Ascending aorta (tissue), 2 donors: ENCODE results near the gene UAP1L1. TPM values are rescaled to one million over a fixed set of nuclear protein-coding genes. Genes with fewer than 3 reads are reported as not detected.

Experiments used
- DNase-seq, 2 donors: peaks; one replicate each; pipeline ENCODE4 v3.0.0-alpha.2; 2019; ENCODE audit warnings: low spot score in 2 of 2
- H3K27ac ChIP-seq, 2 donors: fragments of 200-600 bp; sonication (generic); one replicate each; pipeline ENCODE4 v1.5.1; 2016 to 2017; ENCODE audit warnings: mild to moderate bottlenecking in 1 of 2
- H3K27me3 ChIP-seq: fragments of 200-600 bp; sonication (generic); one replicate; pipeline ENCODE4 v1.5.1; 2017
- H3K36me3 ChIP-seq, 2 donors: fragments of 200-600 bp; sonication (generic); one replicate each; pipeline ENCODE4 v1.5.1; 2016
- H3K4me1 ChIP-seq, 2 donors: fragments of 200-600 bp; sonication (generic); one replicate each; pipeline ENCODE4 v1.5.1; 2016 to 2017; ENCODE audit warnings: mild to moderate bottlenecking in 1 of 2
- H3K4me3 ChIP-seq, 2 donors: fragments of 200-600 bp; sonication (generic); one replicate each; pipeline ENCODE4 v1.5.1; 2016 to 2017; ENCODE audit warnings: mild to moderate bottlenecking in 1 of 2
- H3K9me3 ChIP-seq, 2 donors: fragments of 200-600 bp; sonication (generic); one replicate each; pipeline ENCODE4 v1.5.1; 2016
- intact Hi-C: fragments of 100-400 bp; cut with DNase I; formaldehyde crosslinking; loops from one replicate; pipeline ENCODE4 v1.15.1; 2023
- total RNA-seq: library from RNA; depleted of rRNA; stranded (reverse); fragments of >200 nt; gene quantifications from one replicate; pipeline ENCODE4 v1.1.0, GENCODE V29; 2016
- TF ChIP-seq, protein P1 (sequence below), 3 experiments: fragments of 200-600 bp in 2 of 3; fragments of 450-650 bp in 1 of 3; sonication (generic) in 2 of 3; IDR thresholded peaks; one replicate each; pipeline ENCODE4 v1.5.1; 2016 to 2019; ENCODE audit warnings: antibody characterized with exemption in 3 of 3, mild to moderate bottlenecking in 1 of 3, moderate library complexity in 1 of 3

Gene UAP1L1, protein sequence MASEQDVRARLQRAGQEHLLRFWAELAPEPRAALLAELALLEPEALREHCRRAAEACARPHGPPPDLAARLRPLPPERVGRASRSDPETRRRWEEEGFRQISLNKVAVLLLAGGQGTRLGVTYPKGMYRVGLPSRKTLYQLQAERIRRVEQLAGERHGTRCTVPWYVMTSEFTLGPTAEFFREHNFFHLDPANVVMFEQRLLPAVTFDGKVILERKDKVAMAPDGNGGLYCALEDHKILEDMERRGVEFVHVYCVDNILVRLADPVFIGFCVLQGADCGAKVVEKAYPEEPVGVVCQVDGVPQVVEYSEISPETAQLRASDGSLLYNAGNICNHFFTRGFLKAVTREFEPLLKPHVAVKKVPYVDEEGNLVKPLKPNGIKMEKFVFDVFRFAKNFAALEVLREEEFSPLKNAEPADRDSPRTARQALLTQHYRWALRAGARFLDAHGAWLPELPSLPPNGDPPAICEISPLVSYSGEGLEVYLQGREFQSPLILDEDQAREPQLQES
- total RNA-seq = 17.1 TPM

DNA sequence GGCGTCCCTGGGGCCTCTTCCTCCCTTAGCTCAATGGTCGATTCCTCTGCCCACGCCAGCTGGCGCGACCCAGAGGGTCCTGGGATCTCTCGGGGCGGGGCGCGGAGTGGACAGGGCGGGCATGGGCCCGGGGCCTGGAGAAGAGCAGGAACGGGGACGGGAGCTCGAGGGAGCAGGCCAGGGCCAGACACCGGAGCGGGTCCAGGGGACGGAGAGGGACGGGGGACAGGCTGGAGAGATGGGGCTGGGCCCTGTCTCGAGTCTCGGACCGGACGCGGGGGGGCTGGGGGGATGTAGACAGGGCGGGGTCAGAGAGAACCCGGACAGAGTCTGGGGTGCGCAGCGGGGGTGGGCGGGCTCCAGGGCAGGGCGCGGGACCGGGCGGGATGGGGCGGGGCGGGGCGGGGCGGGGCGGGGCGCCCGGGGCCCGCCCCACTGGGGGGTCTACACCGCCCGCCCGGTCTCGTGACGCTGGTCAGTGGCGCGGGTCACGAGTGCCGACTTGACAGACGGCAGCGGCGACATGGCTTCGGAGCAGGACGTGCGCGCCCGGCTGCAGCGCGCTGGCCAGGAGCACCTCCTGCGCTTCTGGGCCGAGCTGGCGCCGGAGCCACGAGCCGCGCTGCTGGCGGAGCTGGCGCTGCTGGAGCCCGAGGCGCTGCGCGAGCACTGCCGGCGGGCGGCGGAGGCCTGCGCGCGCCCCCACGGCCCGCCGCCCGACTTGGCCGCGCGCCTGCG is at the start of gene UAP1L1:
Gene UAP1L1, plus strand, starts transcription at position 508 of the 738 bp plus-strand sequence. Its CDS starts 16 bp downstream, at position 524.
- H3K27ac ChIP-seq = peak within 1 kb of the TSS; percentile 9 to 12
- H3K9me3 ChIP-seq = no peaks in the 10 kb centered on the region
- DNase-seq = peak in 1 of 2 donors; percentile 82
- intact Hi-C loops = no loop called here
- H3K36me3 ChIP-seq = peaks cover 8 to 10% of the 10 kb centered on the region in 2 donors
- peaks cover 5 to 10% of the 10 kb centered on the region in 2 donors for H3K4me1 ChIP-seq
- H3K4me3 ChIP-seq = peak within 1 kb of the TSS; percentile 53 to 79
- TF ChIP-seq, protein P1, sequence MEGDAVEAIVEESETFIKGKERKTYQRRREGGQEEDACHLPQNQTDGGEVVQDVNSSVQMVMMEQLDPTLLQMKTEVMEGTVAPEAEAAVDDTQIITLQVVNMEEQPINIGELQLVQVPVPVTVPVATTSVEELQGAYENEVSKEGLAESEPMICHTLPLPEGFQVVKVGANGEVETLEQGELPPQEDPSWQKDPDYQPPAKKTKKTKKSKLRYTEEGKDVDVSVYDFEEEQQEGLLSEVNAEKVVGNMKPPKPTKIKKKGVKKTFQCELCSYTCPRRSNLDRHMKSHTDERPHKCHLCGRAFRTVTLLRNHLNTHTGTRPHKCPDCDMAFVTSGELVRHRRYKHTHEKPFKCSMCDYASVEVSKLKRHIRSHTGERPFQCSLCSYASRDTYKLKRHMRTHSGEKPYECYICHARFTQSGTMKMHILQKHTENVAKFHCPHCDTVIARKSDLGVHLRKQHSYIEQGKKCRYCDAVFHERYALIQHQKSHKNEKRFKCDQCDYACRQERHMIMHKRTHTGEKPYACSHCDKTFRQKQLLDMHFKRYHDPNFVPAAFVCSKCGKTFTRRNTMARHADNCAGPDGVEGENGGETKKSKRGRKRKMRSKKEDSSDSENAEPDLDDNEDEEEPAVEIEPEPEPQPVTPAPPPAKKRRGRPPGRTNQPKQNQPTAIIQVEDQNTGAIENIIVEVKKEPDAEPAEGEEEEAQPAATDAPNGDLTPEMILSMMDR (IDR thresholded peaks at IDR 0.05) = no peak
- H3K27me3 ChIP-seq = no peaks in the 10 kb centered on the region

DNA sequence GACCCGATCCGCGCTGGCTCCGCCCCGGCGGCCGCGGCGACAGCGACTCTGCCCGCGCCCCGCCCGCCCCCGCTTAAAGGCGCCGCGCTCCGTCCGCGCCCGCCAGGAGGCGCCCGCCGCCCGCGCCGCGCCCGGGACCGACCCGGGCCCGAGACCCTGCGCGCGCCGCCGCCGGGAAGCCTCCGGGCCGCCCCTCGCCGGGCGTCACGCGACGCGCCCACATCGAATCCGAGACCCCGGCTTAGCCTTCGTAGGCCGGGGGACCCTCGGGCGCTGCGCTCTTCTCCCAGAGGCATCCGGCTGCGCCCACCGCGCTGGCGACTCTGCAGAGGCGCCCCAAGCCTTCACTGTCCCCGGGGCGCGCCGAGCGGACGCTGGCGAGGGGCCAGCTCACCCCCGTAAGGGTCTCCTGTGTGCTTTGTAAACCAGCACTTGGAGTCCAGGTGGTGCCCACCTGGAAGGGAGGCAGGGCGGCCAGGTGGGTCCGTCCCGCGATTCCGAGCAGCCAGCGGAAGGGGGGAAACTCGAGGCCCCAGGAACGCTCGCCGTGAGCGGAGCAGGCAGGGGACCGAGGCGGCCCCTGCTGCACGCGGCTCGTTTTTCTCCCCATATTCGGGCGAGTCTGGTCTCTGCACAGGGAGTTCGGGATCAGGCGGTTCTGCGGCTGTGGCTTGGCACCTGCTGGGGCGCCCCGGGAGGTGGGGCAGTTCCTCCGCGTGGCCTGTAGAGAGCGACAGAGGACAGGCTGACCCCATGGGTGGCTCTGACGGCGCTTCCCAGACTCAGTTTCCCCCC is 48.9 kb upstream of the UAP1L1 start:
- H3K27me3 ChIP-seq = no peaks in the 10 kb centered on the region
- intact Hi-C loops = loop anchor here (1.0 to 2.0 kb wide), 4 partner anchors 36 to 238 kb away; partner anchors contain the start of genes PAXX, PHPT1 and TMEM141
- peaks cover 17% of the 10 kb centered on the region in 2 donors for H3K4me1 ChIP-seq
- peak overlapping the region; percentile 71 to 94 for H3K4me3 ChIP-seq
- TF ChIP-seq, protein P1 (IDR thresholded peaks at IDR 0.05) = peak in 2 of 3 experiments; percentile 25 to 31
- H3K36me3 ChIP-seq = no peaks in the 10 kb centered on the region
- DNase-seq = no peak
- peak overlapping the region in 1 of 2 donors; percentile 62 for H3K27ac ChIP-seq
- no peaks in the 10 kb centered on the region for H3K9me3 ChIP-seq

DNA sequence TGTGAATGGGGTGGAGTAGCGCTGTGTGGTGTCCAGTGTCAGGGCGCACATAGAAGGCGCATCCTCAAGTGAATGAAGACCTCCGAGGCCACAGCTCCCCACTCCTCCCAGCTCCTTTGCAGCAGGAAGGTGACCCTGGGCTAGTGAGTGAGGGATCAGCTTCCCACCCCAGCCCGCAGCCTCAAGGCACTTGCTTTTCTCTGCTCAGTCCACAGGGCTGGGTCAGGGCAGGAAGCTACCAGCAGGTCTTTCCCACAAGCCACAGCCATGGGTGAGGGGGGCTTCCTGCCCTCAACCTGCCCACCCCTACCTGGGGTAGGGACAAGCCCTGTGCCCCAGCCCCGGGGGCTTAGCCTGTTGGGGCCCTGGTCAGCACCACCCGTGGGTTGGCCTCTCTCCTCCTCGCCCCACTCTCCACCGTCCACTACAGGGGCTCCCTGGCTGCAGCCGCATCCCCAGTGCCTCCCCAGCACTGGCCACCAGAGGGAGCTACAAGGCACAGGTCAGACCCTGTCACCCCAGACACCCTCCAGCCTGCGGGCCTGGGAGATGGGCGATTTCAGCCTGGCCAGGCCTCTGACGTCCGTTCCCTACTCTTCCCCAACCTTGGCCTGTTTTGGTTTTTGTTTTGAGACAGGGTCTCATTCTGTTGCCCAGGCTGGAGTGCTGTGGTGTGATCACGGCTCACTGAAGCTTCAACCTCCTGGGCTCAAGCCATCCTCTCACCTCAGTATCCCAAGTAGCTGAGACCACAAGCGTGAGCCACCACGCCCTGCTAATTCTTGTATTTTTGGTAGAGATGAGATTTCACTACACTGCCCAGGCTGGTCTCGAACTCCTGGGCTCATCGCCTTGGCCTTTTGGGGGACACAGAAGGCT is 48.0 kb upstream of the UAP1L1 start:
- peak in 1 of 2 donors; percentile 87 for DNase-seq
- Histone ChIP-seq H3K4me1 (peaks cover 17% of the 10 kb centered on the region in 2 donors), H3K27me3 (no peaks in the 10 kb centered on the region), H3K36me3 (no peaks in the 10 kb centered on the region), H3K9me3 (no peaks in the 10 kb centered on the region), H3K27ac (no peak overlapping the region), H3K4me3 (peak overlapping the region; percentile 71 to 94)
- TF ChIP-seq, protein P1 (IDR thresholded peaks at IDR 0.05) = peak; percentile 68 to 88 (median 86)
- intact Hi-C loops = loop anchor here (2.0 kb wide), 3 partner anchors 80 to 238 kb away; partner anchors contain the start of genes PHPT1 and TMEM141

DNA sequence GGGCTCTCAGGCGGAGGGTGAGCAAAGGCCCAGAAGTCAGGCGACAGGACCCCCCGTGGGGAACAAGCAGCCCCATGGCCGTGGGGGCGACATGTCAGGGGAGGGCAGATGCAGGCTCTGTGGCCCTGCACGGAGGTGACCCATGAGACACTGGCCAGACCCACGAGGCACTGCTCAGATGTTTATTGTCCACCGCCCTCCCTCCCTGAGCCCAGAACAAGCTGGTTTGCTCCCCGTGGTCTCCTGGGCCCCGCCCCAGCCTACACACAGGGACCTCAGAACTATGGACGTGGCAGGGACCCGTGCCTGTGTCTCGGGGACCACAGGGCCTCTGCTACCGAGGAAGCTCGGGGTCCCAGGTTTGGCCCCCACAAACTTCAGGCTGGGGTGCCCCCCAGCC is 47.3 kb upstream of the UAP1L1 start:
- Histone ChIP-seq H3K9me3 (no peaks in the 10 kb centered on the region), H3K4me1 (peaks cover 17 to 21% of the 10 kb centered on the region in 2 donors), H3K27ac (no peak overlapping the region), H3K36me3 (no peaks in the 10 kb centered on the region), H3K4me3 (no peak overlapping the region), H3K27me3 (no peaks in the 10 kb centered on the region)
- DNase-seq = no peak
- TF ChIP-seq, protein P1 (IDR thresholded peaks at IDR 0.05) = no peak
- intact Hi-C loops = no loop called here
